OCI-LY7 (cell line): ENCODE results near the gene YARS1.

Experiments
- CTCF ChIP-seq: fragments of 200-600 bp; sonication (generic); conservative IDR thresholded peaks from 2 replicates; pipeline ENCODE4 v1.5.1; 2014; ENCODE audit warnings: mild to moderate bottlenecking, antibody characterized with exemption, low read length, moderate library complexity, mixed read lengths
- EZH2phosphoT487 ChIP-seq: fragments of 200-600 bp; sonication (generic); IDR thresholded peaks from 2 replicates; pipeline ENCODE4 v1.6.1; 2018; ENCODE audit warnings: low read depth, borderline replicate concordance, mild to moderate bottlenecking, mixed run types, antibody characterized with exemption, low read length, moderate library complexity, mixed read lengths

DNA sequence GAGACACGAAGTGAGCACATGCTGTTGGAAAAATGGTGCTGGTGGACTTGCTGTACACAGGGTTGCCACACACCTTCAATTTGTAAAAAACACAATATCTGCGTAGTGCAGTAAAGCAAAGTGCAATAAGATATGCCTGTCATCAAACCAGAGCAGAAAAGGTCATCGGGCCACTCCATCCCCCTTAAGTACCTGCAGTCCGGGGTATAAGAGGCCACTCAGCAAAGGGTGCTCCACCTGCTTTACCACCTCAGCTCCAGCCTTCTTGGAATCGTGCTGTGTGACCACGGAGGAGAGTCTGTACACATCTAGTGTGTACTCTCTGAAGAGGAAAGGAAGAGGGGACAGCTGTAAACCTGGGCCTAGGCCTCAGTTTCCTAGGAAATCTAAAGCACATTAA lies 10.9 kb downstream of the YARS1 start:
- TF ChIP-seq CTCF (no peak), EZH2phosphoT487 (no peak)
